ENCODE measurements around the gene ADGRG1.
A peak's percentile ranks its signal among the peaks of the same experiment; 100 is the strongest.
"Not testable (repeated sequence)": the region's sequence is repeated elsewhere in the genome, so short reads cannot be mapped to it uniquely, and the experiment has no call there.

Gene ADGRG1
- total RNA-seq, result 0.66 to 7.5 reads per million in 2 experiments

- no peak for DNase-seq (ENCODE audit: low read depth)
These were observed at the start of gene ADGRG1 for GRCh38 chr16:57628008-57628781. Gene ADGRG1 (plus strand): TSS chr16:57628630. CDS start chr16:57650288, 21,658 bp downstream.

GRCh38 chr16:57579361-57579665 is 49.1 kb upstream of the ADGRG1 start:
- DNase-seq (ENCODE audit: low read depth), result no peak

DNA sequence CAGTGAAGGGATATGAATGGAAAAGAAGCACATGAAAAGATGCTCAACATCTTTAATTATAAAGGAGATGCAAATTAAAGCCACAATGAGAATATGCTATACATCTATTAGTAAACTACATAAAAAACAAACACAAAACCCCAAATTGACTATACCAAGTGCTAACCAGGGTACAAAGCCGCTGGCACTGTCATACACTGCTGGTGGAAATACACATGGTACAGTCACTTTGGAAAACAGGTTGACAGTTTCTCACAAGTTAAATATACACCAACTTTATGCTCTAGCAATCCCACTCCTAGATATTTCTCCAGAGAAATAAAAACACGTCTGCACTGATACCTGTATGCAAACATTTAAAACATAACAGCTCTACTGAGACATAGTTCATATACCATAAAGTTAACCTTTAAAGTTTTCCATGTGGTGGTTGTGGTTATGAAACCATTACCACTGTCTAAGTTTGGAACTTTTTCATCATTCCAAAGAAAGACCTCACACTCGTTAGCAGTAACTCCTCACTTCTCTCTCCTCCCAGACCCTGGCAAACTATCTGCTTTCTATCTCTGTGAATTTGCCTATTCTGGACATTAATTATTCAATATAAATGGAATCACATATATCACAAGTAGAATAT is 43.3 kb upstream of the ADGRG1 start:
- no peak for DNase-seq (ENCODE audit: low read depth)

DNA sequence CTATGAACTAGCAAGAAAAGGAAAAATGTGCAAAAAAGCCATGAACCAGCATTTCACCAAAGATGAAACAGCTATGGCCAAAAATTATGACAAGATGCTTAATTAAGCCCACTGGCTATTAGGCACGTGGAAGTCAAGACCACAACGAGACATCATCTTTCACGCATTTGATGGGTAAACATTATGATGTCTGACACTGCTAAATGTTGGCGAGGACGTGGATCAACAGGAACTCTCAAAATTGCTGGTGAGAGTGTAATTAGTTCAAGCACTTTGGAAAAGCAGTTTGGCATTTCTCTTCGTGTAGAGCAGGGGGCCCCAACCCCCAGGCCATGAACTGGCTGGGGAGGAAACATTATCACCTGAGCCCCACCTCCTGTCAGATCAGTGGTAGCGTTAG is 39.6 kb upstream of the ADGRG1 start:
- no peak for DNase-seq (ENCODE audit: low read depth)

GRCh38 chr16:57589374-57589773 is 39.1 kb upstream of the ADGRG1 start:
- DNase-seq (ENCODE audit: low read depth), result no peak

DNA sequence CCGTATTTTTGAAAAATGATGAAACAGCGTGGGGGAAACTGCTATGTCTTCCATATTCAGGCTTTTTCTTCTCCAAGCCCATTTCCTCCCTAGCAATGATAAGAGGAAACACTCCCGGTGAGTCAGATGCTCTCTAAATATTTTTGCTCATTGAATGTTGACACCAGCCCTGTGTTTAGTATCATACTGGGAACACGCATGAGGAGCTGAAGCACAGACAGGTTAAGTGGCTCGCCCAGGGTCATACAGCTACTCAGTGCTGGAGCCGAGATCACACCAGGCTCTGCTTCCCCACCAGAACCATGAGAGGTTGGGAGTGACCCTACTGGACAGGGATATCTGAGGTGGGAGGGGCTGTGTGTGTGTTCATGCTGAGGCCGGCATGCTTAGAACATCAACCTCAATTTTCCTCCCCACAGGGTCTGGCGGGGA is 37.8 kb upstream of the ADGRG1 start:
- DNase-seq (ENCODE audit: low read depth), result no peak

DNA sequence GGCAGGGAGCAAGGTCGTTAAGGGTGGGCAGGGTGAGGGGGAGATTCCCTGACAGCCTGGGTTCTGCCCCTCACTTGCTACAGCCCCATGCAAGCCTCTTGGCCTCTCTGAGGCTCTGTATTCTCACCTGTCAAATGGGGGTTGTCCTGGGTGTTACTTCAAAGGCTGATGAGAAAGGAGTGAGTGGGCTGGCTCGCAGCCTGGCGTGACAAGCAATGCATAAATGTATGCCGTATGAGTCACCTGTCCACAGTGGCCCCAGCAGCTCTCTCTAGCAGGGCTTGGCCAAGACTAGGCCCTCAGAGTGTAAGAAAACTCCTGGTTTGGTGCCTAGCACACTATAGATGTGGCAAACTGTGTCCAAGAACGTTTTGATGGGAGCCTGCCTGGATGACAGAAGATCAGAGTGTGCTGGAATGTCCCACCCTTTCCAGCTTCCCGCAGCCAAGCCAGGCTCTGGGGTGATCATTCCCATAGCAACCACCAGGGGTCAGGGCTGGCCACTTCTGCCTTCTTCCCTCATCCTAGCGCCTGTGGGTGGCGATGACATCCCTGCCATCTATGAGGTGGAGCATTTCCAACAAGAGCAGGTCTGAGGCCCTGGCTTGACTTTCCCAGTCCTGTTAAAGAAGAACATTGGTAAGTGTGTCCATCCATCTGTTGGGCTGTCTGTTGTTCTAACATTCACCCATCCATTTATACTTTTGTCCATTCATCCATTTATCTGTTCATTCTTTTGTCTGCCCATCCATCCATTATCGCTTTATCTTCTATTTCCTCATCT is 37.2 kb upstream of the ADGRG1 start:
- DNase-seq (ENCODE audit: low read depth), result peak; percentile 39

GRCh38 chr16:57591870-57592485 is 36.5 kb upstream of the ADGRG1 start:
- DNase-seq (ENCODE audit: low read depth), result no peak

DNA sequence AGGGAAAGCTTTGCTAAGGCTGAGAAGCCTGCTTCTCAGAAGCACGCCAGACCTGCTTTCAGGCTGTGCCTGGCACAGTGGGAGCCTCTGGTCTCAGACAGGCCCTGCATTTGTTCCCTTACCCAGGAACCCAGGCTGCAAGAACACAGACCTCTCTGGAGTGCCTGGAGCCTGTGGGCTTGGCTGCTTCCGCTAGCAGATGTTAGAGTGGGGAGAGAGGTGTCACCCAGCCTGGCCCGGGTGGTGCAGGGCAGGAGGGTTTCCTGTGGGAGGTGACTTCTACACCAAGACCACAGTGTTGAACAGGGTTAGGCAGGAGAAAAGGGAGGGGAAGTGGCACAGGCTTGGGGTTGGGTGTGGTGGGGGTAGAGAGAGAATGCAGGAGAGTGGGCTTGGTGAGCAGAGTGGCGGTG is 35.8 kb upstream of the ADGRG1 start:
- peak; percentile 24 for DNase-seq (ENCODE audit: low read depth)

GRCh38 chr16:57593021-57593420 is 35.4 kb upstream of the ADGRG1 start:
- no peak for DNase-seq (ENCODE audit: low read depth)

GRCh38 chr16:57593990-57594389 is 34.4 kb upstream of the ADGRG1 start:
- no peak for DNase-seq (ENCODE audit: low read depth)

DNA sequence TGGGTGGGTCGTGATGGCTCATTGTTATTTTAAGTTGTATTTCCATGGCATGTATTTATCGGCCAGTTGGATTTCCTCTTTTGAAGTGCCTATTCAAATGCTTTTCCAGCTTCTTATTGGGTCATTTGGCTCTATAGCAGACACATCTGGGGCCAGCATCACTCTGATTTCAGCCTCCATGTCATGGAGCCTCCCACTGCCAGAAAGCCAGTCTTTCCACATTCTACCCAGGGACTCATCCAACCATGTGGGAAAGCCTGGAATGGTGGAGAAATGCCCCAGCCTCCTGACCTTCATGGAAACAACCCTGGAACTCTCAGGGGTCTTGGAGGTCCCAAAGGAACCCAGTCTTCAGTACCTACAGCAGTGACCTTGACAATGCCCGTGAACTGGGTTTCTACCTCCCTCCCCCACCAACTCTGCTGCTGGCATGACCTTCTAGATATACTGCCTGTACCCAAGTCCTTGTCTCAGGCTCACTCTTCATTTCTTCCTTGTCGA is 33.8 kb upstream of the ADGRG1 start:
- no peak for DNase-seq (ENCODE audit: low read depth)

DNA sequence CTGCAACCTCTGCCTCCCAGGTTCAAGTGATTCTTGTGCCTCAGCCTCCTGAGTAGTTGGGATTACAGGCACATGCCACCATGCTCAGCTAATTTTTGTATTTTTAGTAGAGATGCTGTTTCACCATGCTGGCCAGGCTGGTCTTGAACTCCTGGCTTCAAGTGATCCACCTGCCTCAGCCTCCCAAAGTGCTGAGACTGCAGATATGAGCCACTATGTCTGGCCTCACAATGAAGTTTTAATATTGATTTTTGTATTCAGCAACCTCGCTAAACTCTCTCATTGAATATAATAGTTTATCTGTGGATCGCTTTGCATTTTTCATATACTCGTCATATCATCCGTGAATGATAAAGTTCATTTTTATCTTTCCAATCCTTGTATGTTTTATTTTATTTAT is 32.2 kb upstream of the ADGRG1 start:
- DNase-seq (ENCODE audit: low read depth), result not testable (repeated sequence)

DNA sequence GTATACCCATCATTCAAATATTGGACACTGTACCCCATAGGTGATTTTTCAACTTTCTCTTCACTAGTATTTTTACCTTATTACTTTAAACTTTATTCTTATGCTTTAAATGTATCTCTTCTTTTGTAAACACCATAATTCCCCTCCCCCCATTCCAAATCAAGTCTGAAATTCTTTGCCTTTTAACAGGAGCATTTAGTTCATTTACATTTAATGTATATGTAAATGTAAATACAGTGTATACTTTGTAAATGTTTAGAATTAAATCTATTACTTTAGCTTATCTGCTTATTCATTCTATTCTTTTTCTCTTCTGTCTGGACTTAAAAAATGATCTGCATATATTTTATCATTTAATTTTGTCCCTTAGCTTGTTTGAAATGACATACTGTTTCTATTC is 30.0 kb upstream of the ADGRG1 start:
- no peak for DNase-seq (ENCODE audit: low read depth)

DNA sequence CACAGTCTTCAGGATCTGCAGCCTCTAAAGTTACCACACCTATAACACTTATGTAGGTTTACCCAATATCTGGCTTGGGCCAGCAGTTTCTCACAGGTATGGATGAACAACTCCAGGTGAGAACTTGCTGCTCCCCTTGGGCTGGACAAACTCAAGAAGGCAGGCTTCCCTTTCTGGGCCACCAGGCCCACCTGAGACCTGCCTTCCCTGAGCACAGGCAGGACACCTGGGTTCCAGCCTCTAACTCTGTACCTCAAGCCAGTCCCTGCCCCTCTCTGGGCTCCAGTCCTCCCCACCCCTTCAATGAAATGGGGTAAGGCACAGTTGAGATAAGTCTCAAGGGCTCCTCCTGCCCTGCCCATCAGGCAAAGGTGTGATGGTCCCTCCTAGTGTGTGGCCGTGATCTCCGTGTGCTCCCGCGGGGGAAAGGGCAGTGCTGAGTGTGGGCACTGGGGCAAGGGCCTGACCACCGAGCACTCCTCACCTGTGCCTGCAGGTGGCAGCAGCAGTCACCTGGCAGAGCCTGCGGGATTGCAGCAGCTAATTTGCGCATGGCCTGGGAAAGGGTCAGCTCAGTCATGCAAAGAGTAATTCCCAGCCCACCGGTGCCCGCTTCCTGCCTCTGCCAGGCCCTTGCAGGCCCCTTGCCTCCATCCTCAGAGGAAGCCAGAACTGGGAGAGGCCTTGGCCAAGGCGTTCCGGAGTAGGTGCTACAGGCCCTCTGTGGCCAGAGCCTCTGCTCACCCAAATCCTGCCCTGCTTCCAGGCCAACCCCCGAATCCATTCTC is 28.2 kb upstream of the ADGRG1 start:
- no peak for DNase-seq (ENCODE audit: low read depth)

GRCh38 chr16:57600952-57601580 is 27.4 kb upstream of the ADGRG1 start:
- DNase-seq (ENCODE audit: low read depth), result no peak

DNA sequence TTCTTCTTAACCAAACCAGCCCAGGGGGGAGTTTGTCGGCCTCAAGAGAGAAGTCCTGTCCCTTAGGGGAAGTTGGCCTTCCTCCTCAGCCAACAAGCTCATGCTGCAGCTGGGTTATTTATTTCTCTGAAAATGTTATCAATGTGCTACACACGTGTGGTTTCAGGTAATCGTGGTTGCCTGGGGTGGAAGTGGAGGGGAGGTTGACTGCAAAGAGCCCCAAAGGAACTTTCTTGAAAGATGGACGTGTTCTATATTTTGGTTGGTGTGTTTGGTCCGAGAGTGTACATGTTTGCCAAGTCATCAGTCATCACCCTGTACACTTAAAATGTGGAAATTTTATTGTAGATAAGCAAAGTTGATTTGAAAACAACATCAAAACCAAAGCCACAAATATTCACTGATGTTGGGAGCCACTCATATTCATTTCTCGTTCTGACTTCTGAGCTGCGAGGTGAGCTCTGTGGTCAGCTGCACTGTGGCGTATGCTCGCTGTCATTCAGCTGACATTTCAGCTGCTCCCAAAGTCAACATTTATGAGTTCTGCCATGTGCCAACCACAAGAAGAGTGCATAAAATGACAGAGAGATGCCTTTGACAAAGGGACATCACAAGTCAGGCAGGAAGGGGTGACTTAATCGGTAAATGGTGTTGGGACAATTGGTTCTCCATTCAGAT is 26.5 kb upstream of the ADGRG1 start:
- DNase-seq (ENCODE audit: low read depth), result no peak

GRCh38 chr16:57603115-57604024 is 25.1 kb upstream of the ADGRG1 start:
- DNase-seq (ENCODE audit: low read depth), result no peak

DNA sequence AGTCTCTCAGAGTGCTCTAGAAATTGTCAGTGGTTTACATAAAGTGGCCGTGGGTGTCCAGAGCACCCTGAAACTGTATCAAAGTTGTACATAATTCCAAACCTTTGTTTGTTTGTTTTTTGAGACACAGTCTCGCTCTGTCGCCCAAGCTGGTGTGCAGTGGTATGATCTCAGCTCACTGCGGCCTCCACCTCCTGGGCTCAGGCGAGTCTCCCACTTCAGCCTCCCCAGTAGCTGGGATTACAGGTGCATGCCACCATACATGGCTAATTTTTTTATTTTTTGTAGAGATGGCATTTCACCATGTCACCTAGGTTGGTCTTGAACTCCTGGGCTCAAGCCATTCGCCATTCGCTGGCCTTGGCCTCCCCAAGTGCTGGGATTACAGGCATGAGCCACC is 24.3 kb upstream of the ADGRG1 start:
- DNase-seq (ENCODE audit: low read depth), result no peak

All from T follicular helper cell (primary cell).